OCI-LY7 (cell line): Measurements from ENCODE around the gene EPB41.

Source experiments
- CTCF ChIP-seq: fragments of 200-600 bp; sonication (generic); conservative IDR thresholded peaks from 2 replicates; pipeline ENCODE4 v1.5.1; 2014; ENCODE audit warnings: mild to moderate bottlenecking, antibody characterized with exemption, low read length, moderate library complexity, mixed read lengths
- EZH2phosphoT487 ChIP-seq: fragments of 200-600 bp; sonication (generic); IDR thresholded peaks from 2 replicates; pipeline ENCODE4 v1.6.1; 2018; ENCODE audit warnings: low read depth, borderline replicate concordance, mild to moderate bottlenecking, mixed run types, antibody characterized with exemption, low read length, moderate library complexity, mixed read lengths

GRCh38 chr1:28883242-28883616 is 31.1 kb upstream of the EPB41 start:
- no peak for TF ChIP-seq CTCF
- TF ChIP-seq EZH2phosphoT487 = no peak
